GM21825 (cell line): Measurements from ENCODE around the gene OLFML2A.
"Not testable (repeated sequence)": the region's sequence is repeated elsewhere in the genome, so short reads cannot be mapped to it uniquely, and the experiment has no call there.

Experiments used
- ATAC-seq: cut with Tn5 transposase; IDR thresholded peaks from one replicate; pipeline ENCODE4 v1.9.1; 2021; ENCODE audit warnings: mild to moderate bottlenecking, moderate library complexity; ENCODE audit not compliant: unreplicated experiment

OLFML2A gene

DNA sequence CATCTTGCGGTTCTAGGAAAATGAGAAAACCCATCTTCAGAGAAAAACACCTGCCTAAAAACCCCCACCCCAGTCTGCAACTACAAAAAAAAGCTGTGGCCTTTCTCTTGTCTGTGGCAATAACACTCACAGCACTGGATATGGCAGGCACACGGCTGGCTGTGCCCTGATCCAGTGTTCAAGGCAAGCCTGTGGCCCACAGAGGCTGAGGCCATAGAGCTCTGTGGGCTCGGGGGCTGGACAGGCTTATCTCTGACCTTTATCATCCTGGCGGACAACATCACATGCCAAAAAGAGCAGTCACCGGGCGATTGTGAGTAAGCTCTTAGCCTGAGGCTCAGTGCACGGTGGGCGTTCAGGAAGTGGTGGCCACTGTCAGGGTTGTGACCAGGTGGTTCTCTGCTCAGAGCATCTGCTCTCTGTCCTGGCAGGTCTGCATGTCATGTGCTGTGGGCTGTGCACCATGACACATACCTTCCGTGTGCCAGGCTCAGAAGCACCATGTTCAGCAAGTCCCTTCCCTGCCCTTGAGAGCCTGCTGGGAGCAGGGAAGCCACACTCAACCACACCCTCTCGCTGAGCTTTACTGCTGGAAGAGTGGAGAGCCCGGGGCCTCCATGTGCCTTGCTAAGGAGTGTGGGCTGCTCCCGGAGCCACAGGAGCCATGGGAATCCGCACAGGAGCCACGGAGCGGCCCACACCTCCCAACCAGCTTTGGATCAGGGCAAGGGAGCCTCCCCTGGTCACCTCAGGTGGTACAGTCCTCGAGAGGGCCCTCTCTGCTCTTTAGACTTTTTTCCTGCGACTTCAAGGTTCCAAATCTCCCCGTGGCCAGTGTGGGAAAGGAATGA is 41.7 kb downstream of the OLFML2A start:
- no peak for ATAC-seq

DNA sequence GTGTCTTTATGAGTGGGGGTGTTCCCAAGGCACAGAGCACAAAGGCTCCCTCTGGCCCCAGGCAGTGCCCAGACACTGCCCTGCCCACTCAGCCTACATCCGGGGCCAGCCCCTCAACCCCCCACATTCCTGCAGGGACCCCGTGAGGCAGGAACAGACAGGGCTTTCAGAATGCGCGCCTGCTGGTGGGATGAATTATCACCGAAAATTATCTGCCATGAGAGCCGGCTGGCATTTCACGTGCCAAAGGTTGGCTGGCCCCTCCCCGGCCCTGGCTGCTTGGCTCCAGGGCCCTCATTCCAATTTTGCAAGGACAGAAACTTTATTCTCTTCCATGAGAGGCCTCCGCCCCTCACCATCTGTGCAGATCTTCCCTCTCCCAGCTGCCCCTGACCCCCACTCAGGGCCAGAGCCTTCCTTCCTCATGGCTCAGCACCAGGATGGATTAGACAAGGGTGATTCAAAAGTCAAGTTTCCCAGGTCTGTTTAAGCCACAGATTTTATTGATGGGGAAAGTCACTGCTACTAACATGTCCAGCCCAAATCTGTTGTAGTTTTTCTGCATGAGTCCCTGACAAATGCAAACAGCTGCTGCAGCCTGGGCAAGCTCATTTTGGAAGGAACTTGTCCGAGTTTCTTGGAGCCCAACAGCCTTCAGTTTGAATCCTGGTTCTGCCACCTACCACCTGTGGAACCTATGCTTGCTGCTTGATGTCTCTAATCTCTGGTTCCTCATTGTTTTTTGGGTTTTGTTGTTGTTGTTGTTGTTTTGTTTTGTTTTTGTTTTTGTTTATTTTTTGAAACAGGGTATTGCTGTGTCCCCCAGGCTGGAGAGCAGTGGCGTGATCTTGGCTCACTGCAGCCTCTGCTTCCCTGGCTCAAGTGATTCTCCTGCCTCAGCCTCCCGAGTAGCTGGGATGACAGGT is 44.0 kb downstream of the OLFML2A start:
- no peak for ATAC-seq

GRCh38 chr9:124828489-124829333 is 51.8 kb downstream of the OLFML2A start:
- ATAC-seq: no peak

GRCh38 chr9:124829334-124829669 is 52.4 kb downstream of the OLFML2A start:
- no peak for ATAC-seq

GRCh38 chr9:124830593-124830992 is 53.7 kb downstream of the OLFML2A start:
- ATAC-seq: no peak

- no peak for ATAC-seq
Measured at GRCh38 chr9:124831642-124832364, 54.9 kb downstream of the OLFML2A start.

DNA sequence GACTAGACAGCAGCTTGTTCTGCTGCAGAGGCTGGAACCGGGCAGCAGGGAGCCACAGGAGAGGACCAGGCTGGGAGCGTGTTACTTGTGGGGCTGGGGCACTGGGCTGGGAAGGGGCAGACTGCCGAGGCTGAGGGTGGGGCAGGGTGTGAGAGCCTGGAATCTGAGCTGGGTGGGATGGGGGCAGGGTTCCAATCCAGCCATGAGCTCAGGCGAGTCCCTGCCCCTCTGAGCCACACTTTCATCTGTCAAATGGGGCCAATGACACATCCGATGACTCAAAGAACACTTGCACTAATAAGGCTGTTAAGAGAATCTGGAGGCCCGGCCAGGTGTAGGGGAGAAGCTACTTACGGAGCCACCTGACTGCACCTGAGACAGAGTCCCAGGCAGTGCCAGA is 57.7 kb downstream of the OLFML2A start:
- ATAC-seq: no peak

- no peak for ATAC-seq
Measured at GRCh38 chr9:124835026-124835557, 58.2 kb downstream of the OLFML2A start.

DNA sequence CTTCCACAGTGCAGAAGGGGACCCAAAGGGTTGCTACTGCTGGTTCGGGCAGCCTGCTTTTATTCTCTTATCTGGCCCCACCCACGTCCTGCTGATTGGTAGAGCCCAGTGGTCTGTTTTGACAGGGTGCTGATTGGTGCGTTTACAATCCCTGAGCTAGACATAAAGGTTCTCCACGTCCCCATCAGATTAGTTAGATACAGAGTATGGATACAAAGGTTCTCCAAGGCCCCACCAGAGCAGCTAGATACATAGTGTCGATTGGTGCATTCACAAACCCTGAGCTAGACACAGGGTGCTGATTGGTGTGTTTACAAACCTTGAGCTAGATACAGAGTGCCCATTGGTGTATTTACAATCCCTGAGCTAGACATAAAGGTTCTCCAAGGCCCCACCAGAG is 61.2 kb downstream of the OLFML2A start:
- ATAC-seq: not testable (repeated sequence)

GRCh38 chr9:124838567-124839275 is 61.8 kb downstream of the OLFML2A start:
- not testable (repeated sequence) for ATAC-seq

DNA sequence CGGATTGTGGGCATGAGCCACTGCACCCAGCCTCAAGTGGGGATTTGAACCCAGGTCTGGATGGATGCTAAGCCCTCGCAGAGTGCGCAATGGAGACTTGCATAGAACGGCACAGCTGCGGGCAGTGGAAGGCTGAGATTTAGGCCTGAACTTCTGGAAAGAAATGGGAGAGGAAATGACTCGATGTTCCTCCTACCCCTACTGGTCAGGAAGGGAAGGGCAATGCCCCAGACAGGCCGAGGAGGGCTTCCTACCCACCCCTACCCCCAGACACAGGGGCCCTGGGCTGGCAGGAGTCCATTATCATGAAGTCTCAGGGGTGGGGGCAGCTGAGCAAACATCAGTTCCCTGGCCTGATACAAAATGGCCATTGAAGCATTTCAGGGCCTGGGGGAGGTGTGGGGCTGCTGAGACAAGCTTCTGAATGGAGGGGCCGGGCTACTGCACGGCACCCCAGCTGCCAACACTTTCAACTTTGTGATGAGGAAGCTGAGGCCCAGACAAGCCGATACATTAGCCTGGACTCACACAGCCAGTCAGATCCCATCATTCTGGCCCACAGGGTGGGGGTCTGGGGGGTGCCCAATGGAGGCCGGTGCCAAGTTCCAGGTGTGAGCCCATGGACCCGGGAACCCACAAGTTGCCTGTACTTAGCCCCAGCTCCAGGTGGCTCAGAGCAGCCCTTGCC is 62.8 kb downstream of the OLFML2A start:
- ATAC-seq: no peak

- no peak for ATAC-seq
Measured at GRCh38 chr9:124840300-124840833, 63.4 kb downstream of the OLFML2A start.

DNA sequence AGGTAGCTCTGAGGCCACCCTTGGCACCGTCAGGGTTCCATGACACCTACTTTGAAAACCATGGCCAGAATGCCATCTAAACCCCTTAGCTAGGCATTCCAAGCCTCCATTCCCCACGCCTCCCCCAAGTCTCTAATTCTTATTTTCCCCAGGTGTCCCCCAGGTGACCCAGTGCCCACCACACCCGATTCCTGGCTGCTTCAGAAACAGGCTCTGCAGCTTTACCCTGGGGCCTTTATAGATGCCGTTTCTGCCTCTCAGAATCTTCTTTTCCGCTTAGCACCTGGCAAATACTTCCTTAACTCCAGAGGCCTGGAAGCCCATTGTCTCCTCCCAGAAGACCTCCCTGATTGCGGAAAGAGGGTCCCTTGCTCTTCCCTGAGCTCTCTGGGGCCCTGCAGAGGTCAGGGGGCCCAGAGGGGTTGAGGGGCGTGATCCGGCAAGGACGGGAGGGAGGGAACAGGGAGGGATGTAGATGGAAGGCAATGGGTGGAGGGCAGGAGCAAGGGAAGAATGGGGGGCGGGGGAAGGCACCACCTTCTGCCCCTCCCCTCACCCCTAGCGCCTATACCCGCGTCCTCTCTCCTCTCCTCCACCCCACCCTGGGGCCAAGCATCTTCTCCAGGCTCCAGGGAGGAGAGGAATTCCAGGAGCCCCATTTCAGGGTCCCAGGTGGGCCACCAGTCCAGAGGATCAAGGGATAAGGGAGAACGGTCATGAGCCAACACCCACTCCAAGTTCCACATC is 64.3 kb downstream of the OLFML2A start:
- ATAC-seq: no peak

- ATAC-seq: no peak
Measured at GRCh38 chr9:124843456-124844034, 66.6 kb downstream of the OLFML2A start.

GRCh38 chr9:124844291-124844690 is 67.4 kb downstream of the OLFML2A start:
- no peak for ATAC-seq

- ATAC-seq: not testable (repeated sequence)
Measured at GRCh38 chr9:124846467-124846866, 69.5 kb downstream of the OLFML2A start.

DNA sequence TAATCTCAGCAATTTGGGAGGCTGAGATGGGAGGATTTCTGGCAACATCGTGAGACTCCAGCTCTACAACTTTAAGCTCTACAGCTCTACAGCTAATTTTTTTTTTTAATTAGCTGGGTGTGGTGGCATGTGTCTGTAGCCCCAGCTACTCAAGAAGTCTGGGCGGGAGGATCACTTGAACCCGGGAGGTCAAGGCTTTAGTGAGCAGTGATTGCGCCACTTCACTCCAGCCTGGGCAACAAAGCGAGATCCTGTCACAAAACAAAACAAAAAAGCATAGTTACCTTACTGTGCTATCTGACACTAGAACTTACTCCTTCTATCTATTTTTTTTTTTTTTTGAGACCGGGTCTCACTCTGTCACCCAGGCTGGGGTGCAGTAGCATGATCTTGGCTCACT is 70.0 kb downstream of the OLFML2A start:
- no peak for ATAC-seq

DNA sequence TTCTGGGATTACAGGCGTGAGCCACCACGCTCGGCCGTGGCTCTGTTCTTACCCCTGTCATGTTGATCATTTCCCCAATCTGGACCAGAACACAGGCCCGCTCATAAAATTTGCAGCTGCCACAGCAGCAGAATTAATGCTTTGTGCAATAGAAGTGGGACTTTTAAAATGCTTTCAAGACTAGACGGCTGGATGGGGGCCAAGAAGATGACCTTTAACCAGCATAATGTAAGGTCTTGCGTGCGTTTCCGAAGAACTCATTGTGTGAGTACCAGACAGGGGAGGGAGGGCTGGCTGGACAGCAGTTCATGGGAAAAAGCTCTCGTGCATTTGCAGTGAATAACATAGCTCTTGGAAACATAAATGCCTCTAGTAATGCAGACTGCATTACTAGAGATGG is 72.9 kb downstream of the OLFML2A start:
- no peak for ATAC-seq
